Left colon (tissue), 2 donors: ENCODE measurements around the gene DIP2A. TPM values are rescaled to one million over a fixed set of nuclear protein-coding genes. Genes with fewer than 3 reads are reported as not detected.
A peak's percentile ranks its signal among the peaks of the same experiment; 100 is the strongest.

ENCODE experiments used
- ATAC-seq: fragments of 200-7000 bp; cut with Tn5 transposase; one replicate; pipeline ENCODE4 v1.9.1; 2020; ENCODE audit warnings: mild to moderate bottlenecking, moderate library complexity
- DNase-seq, 2 donors: peaks; one replicate each; pipeline ENCODE4 v3.0.0-alpha.2; 2020
- intact Hi-C, 2 donors: fragments of 100-400 bp; cut with DNase I in 1 of 2; cut with micrococcal nuclease in 1 of 2; formaldehyde crosslinking; loops; one replicate each; pipeline versions ENCODE4 v1.11.2 to v1.14.0; 2022; cut with DNase I, micrococcal nuclease
- long read RNA-seq: library from polyadenylated mRNA; unstranded; transcript quantifications from one replicate; pipeline ENCODE4 v2.0.0, GENCODE V29; 2021
- total RNA-seq, 2 donors: library from RNA; stranded (reverse); fragmentation: NEBNext Ultra II Directional; extraction: Animal tissue kit (Norgen Biotek cat#: 25700); gene quantifications; one replicate each; pipeline ENCODE4 v1.2.1, GENCODE V29; 2021
- donor health status: DM: no; HTN: no; CAD: no.
- donor health status: DM: yes; HTN: yes; CAD: no.

Gene DIP2A, protein sequence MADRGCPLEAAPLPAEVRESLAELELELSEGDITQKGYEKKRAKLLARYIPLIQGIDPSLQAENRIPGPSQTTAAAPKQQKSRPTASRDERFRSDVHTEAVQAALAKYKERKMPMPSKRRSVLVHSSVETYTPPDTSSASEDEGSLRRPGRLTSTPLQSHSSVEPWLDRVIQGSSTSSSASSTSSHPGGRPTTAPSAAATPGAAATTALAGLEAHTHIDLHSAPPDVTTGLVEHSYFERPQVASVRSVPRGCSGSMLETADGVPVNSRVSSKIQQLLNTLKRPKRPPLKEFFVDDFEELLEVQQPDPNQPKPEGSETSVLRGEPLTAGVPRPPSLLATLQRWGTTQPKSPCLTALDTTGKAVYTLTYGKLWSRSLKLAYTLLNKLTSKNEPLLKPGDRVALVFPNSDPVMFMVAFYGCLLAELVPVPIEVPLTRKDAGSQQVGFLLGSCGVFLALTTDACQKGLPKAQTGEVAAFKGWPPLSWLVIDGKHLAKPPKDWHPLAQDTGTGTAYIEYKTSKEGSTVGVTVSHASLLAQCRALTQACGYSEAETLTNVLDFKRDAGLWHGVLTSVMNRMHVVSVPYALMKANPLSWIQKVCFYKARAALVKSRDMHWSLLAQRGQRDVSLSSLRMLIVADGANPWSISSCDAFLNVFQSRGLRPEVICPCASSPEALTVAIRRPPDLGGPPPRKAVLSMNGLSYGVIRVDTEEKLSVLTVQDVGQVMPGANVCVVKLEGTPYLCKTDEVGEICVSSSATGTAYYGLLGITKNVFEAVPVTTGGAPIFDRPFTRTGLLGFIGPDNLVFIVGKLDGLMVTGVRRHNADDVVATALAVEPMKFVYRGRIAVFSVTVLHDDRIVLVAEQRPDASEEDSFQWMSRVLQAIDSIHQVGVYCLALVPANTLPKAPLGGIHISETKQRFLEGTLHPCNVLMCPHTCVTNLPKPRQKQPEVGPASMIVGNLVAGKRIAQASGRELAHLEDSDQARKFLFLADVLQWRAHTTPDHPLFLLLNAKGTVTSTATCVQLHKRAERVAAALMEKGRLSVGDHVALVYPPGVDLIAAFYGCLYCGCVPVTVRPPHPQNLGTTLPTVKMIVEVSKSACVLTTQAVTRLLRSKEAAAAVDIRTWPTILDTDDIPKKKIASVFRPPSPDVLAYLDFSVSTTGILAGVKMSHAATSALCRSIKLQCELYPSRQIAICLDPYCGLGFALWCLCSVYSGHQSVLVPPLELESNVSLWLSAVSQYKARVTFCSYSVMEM (N-terminal part only)
- 10 to 100 TPM; 46.3 to 48.3 TPM for total RNA-seq
- long read RNA-seq, transcript DIP2A-203 (21 exons, 2,760 nt) = major isoform, 6 of 29 reads
- long read RNA-seq, partial matches to known transcripts = 17 of 29 reads
- long read RNA-seq, other reads (novel, unspliced or antisense) = 4 of 29 reads

DNA sequence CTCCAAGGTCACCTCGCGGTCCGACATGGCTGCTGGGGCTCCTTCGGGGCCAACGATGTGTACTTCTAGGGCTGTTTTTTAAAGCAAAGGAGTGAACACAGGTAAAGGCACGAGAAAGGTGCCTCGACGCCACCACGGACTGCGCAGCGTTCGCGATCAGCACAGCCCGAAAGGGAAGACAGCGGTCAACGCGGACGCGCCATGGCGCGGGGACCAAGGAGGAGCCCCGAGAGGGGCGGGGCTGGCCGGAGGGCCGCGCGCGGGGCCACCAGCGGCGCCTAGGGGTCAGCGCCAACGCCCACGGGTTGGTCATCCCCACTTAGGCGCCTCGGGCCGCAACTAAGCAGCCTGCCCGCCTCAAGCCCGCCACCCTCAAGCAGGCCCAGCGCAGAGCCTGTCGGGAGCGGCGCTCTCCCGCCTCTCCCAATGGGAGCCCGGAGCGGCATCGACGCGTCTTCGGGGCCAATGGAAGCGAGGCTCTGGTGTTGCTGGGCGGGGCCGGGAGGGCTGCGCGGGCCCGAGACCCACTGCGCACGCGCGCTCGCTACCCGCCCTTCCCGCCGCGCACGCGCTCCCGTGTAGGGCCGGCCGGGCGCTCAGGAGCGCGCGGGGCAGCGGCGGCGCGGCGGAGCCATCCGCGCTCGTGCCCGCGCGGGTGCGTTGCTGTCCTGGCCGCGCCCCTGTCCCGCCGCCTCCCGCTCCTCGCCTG, at the start of gene DIP2A:
Gene DIP2A, plus strand, starts transcription at position 577 of the 709 bp plus-strand sequence. CDS start 241 bp downstream, outside the sequence.
- peak; percentile 90 for ATAC-seq
- intact Hi-C loops = no loop called here
- DNase-seq = peak; percentile 93 to 96

GRCh38 chr21:46409641-46410406, 48.9 kb upstream of the DIP2A start:
- ATAC-seq (no peak), DNase-seq (no peak)
- intact Hi-C loops = no loop called here

- no peak for ATAC-seq
- no peak for DNase-seq
- intact Hi-C loops = no loop called here
Observed at GRCh38 chr21:46410516-46410915, 48.2 kb upstream of the DIP2A start.

DNA sequence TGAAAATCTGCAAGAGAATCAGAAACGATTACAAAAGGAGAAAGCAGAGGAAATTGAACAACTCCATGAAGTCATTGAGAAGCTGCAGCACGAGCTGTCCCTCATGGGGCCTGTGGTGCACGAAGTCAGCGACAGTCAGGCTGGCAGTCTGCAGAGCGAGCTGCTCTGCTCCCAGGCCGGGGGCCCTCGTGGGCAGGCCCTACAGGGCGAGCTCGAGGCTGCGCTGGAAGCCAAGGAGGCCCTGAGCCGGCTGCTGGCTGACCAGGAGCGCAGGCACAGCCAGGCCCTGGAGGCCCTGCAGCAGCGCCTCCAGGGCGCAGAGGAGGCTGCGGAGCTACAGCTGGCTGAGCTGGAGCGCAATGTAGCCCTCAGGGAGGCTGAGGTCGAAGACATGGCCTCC, 47.5 kb upstream of the DIP2A start:
- DNase-seq (no peak), ATAC-seq (no peak)
- intact Hi-C loops = no loop called here

DNA sequence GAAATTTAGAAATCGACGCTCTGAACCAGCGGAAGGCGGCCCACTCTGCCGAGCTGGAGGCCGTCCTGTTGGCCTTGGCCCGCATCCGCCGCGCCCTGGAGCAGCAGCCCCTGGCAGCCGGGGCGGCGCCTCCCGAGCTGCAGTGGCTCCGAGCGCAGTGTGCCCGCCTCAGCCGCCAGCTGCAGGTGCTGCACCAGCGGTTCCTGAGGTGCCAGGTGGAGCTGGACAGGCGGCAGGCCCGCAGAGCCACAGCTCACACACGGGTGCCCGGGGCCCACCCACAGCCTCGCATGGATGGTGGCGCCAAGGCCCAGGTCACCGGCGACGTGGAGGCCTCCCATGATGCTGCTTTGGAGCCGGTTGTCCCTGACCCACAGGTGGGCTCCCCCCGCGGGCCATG, 47.0 kb upstream of the DIP2A start:
- no peak for ATAC-seq
- intact Hi-C loops = no loop called here
- no peak for DNase-seq

DNA sequence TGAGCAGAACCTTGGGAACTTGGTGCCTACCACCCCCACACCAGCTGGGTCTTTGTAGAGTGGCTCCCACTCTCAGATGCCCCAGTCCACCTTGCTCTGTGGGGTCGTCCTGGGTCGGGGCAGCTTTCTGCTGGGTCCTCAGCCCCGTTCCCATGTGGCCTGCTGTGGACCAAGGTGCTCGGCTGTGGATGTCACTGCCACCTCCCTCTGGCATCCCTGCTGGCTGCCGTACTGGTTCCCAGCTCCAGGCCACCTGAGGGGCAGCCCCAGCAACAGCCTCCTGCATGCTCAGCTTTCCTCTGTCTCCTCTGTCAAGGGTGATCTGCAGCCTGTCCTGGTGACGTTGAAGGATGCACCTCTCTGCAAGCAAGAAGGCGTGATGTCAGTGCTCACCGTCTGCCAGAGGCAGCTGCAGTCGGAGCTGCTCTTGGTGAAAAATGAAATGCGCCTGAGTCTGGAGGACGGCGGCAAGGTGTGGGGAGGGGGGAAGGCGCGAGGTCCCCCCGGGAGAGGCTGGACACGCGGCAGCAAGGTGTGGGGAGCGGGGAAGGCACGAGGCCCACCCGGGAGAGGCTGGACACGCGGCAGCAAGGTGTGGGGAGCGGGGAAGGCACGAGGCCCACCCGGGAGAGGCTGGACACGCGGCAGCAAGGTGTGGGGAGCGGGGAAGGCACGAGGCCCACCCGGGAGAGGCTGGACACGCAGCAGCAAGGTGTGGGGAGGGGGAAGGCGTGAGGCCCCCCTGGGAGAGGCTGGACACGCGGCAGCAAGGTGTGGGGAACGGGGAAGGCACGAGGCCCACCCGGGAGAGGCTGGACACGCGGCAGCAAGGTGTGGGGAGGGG, 45.9 kb upstream of the DIP2A start:
- ATAC-seq (no peak), DNase-seq (no peak)
- intact Hi-C loops = no loop called here

DNA sequence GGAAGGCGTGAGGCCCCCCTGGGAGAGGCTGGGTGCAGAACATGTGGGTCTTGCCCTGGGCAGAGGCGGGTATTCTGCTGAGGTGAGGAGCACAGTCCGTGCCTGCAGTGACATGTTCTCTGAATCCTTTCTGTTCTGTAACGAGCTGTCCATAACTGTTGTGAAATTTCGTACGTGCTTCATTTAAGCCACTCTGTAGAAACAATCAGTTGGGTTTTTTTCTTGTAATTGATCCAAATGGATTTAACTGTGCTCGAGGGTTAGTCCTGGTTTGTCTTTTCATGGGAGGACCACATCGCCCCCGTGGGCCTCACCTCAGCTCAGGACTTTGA, 45.4 kb upstream of the DIP2A start:
- DNase-seq (no peak), ATAC-seq (no peak)
- intact Hi-C loops = no loop called here

GRCh38 chr21:46414965-46415275, 43.8 kb upstream of the DIP2A start:
- ATAC-seq (no peak), DNase-seq (no peak)
- intact Hi-C loops = no loop called here

DNA sequence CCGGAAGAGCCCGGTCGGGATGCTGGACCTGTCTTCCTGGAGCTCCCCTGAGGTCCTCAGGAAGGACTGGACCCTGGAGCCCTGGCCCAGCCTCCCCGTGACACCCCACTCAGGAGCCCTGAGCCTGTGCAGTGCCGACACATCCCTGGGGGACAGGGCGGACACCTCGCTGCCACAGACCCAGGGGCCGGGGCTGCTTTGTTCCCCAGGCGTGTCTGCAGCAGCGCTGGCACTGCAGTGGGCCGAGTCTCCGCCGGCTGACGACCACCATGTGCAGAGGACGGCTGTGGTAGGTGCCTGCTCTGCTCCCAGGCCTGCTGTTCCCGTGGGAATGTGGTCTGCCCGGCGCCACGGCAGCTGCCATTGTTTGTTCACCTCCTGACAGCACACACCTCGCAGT, 42.1 kb upstream of the DIP2A start:
- ATAC-seq (no peak), DNase-seq (no peak)
- intact Hi-C loops = no loop called here

- ATAC-seq = no peak
- no peak for DNase-seq
- intact Hi-C loops = no loop called here
Observed at GRCh38 chr21:46418265-46418946, 40.3 kb upstream of the DIP2A start.

GRCh38 chr21:46420241-46421190, 38.2 kb upstream of the DIP2A start:
- ATAC-seq = no peak
- DNase-seq = no peak
- intact Hi-C loops = no loop called here

GRCh38 chr21:46421191-46421750, 37.4 kb upstream of the DIP2A start:
- intact Hi-C loops = no loop called here
- no peak for DNase-seq
- ATAC-seq = no peak

DNA sequence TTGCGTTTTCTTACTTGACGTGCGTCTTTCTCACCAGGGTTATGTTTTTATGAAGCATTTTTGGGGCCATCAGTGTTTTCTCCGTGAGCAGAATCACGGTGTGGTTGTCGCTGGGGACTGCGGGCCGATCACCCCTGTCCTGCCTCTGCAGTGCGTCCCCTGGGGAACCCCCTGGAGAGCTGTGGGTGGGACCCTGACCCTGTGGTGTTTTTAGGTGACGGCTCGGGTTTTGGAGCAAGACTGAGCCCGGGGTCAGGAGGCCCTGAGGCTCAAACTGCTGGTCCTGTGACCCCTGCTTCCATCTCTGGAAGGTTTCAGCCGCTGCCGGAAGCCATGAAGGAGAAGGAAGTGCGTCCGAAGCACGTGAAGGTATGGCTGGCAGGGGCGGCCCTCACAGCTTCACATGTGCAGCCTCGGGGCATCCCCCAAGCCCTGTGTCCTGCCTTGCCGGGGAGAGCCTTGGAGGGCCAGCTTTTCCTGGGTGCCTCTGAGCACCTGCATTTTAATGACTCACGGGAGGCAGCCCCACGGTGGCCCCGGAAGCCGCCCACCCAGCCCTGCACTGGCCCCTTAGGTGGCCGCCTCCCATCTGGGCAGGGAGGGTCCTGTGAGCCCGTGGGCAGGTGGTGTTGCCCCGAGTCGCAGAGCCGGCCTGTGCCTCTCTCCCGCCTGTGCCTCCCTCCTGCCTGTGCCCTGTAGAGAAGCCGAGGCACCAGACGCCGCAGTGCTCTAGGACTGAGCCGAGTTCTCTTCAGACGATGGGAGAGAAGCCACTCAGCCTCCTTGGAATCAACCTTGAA, 36.7 kb upstream of the DIP2A start:
- ATAC-seq (no peak), DNase-seq (no peak)
- intact Hi-C loops = no loop called here

DNA sequence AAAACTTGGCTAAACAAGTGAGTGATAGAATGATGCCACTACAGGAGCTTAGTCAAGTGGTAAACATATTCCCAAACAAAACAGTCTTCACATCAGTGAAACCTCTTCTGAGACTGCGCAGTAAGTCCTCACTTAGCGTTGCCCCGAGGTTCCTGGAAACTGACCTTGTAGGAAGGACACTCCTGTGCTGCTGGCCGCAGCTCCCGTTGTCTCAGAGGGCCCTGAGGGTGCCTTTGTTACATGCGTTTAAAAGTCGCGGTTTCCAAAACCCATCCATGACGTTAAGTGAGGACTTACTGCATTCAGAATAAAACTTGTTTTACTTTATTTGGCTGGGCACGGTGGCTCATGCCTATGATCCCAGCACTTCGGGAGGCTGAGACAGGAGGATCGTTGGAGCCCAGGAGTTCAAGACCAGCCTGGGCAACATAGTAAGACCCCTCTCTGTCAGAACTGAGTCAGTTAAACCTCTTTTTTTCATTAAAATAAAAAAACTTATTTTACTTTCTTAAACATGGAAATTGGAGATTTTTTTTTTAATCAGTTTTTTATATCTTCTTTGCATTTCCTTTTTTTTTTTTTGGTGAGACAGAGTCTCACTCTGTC, 36.0 kb upstream of the DIP2A start:
- intact Hi-C loops = no loop called here
- no peak for ATAC-seq
- DNase-seq = no peak
